IPS DF 4.7 (cell line): Measurements from ENCODE around the gene RHOH.
"Not testable (repeated sequence)": the region's sequence is repeated elsewhere in the genome, so short reads cannot be mapped to it uniquely, and the experiment has no call there.

Experiments
- DNase-seq: peaks from one replicate; pipeline ENCODE4 v3.0.0-alpha.2; 2013; ENCODE audit warnings: low spot score; ENCODE audit errors: extremely low read depth

RHOH gene

GRCh38 chr4:40258627-40259026 is 61.8 kb downstream of the RHOH start:
- no peak for DNase-seq

DNA sequence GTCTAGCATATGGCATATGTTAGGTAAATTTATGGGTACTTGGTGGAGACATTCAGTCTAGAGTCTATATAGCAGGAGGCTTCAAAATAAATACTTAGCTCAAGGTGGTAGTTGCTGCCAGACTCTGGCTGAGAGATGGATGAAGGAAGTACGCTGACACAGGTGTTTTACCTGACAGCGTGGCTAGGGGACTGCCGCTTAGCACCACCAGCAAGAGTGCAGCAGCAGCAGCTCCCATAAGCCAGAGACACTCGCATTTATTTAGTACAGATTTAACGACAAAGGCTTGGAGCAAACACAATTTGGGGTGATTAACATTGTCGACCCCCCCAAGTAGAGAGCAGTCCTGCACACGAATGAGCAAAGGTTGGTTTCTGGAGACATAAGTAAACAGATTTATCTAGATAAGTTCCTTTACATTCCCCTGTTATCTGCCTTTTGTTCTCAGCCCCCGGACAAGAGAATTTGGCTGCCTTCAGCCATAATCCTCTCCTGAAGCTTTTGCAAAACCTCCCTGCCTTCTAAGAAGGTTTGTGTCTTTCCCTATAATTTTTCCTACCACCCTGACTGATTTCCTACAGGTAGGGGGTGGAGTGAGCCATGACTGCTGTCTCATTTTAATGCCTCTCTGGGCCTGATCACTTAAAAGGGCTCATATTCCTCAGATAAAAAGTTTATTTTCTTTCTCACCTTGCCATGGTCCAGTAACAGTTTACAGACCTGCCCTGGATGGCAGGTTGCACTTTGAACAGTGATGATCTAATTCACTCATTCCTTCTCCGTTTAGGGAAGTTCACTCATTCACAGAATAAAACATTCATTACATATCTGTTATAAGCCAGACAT is 64.6 kb downstream of the RHOH start:
- no peak for DNase-seq

GRCh38 chr4:40262077-40262528 is 65.3 kb downstream of the RHOH start:
- DNase-seq = no peak

DNA sequence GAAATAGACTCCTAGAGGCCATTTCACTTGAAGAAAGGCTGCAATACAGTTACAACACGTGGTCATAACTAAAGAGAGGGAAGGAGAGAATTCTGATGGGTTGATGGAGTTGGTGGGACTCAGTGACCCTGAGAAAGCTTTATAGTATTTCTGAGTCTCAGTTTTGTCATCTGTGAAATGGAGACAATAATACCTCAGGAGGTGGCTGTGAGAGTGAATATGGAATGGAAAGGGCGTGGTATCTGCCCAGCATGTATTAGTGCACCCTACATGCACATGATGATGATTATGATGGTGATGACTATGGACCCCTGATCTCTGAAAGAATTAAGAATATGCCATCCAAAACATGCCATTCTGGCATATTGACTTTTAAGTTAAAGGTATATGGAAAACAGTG is 66.0 kb downstream of the RHOH start:
- DNase-seq = no peak

DNA sequence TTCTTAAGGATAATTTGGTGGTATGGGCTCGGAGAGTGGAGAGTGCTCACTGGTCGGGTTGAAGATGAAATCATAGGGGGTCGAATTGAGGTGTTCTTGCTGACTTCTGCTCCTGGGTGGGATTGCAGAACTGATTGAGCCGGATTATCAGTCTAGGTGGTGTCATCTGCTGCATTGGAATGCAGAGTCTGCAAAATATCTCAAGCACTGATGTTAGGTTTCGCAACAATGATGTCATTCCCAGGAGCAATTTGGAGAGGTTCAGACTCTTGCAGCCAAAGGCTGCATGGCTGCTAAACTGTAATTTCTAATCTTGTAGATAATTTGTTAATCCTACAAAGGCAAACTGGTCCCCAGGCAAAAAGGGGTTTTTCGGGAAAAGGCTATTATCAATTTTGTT is 67.7 kb downstream of the RHOH start:
- DNase-seq = no peak

DNA sequence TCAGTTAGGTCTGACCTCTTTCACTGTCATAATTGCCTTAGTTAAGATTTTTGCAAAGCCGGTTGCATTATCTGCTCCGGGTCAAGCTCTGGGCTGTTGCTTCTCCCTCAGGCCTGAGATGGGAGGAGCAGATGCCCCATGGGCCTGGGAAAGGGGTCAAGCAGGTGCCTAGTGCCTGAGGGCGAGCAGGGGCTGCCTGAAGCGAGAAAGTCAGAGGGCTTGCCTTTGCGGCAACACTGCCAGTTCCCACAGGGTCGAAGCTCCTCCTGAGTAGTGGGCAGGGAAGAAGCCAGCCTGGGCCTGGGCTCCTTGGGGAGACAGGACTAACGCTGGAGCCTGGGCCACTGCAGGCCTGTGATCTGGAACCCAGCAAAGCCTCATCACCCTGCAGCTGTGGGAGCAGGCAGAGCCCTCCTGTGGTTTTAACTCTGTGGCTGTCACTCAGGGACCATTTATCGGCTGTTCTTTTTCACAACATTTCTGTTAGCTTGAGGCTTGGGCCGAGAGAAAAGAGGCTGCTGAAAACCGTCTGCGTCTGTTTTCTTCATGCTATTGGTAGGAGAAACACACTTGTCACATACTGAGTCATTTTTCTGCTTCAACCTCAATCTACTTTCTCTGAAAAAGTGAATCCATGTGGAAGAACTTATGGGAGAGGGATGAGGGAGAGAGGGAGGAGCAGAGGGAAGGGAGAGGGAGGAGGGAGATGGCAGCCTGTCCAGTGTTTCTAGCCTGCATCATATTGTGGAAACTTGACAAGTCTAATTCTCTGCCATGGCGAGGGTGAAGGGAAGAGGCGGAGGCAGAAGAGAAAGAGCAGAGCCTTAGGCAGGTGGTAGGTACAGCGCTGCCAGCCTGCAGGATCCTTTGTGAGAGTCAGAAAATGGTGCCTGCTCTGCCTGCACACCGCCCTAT is 68.4 kb downstream of the RHOH start:
- no peak for DNase-seq

DNA sequence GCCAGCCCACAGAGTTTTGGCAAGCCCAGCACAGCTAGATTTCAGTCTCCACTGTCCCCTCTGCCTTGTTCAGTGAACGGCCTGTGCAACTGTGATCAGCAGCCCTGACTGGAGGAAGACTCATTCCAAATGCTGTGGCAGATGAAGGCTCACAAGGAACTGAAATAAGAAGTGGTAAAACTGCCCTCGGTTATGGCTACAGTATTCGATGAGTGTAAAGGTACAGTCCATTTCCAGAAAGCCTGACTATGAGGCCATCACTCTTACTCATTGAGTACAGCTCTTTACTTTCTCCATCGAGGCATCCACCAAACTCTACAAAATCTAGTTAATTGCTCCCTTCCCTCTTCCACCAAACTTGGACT is 69.1 kb downstream of the RHOH start:
- no peak for DNase-seq

DNA sequence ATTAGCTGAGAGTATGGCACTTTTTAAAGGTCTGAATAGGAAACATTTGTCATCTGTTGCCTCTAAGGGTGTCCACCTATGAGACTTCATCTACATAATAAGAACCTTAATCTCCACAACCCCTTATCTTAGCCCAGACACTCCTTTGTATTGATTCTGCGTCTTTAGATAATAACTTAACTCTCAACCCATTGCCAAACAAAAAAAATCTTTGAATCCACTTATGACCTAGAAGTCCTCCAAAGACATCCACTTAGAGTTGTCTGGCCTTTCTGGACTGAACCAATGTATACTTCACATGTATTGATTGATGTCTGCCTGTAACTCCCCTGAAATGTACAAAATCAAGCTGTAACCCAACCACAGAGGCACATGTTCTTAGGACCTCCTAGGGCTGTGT is 72.3 kb downstream of the RHOH start:
- no peak for DNase-seq

GRCh38 chr4:40270609-40271008 is 73.8 kb downstream of the RHOH start:
- DNase-seq = no peak

GRCh38 chr4:40275065-40275730 is 78.4 kb downstream of the RHOH start:
- DNase-seq = no peak

DNA sequence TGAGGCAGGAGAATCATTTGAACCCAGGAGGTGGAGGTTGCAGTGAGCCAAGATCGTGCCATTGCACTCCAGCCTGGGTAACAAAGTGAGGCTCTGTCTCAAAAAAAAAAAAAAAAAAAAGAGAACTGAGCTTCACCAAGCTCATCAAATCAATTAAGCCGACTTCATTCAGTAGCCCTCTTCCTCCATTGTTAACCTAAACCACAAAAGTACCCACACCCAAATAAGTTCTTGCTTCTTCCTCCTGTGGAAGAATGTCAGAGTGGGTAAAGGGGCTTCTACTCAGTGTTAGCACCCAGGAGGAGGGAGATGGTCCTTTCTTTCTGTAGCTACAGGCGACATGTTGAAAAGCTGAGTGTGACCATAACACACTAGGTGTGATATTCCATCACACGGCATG is 79.7 kb downstream of the RHOH start:
- DNase-seq = no peak

DNA sequence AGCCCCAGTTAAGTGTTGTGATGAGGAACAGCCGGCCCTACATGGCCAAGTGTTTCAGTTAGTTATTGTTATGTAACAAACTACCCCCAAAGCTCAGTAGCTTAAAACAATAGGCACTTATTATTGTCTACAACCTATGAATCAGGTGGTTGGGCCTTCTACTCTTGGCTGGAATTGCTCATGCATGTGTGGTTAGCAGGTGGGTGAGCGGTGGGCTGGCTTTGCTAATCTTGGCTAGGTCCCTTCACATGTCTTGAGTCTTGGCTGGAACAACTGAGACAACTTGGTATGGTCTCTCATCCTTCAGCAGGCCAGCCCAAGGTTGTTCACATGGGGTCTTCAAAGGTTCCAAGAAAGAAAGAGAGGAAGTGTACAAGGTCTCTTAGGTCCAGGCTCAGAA is 83.8 kb downstream of the RHOH start:
- no peak for DNase-seq

- no peak for DNase-seq
Measured at GRCh38 chr4:40281099-40281498, 84.3 kb downstream of the RHOH start.

GRCh38 chr4:40281913-40282312 is 85.1 kb downstream of the RHOH start:
- no peak for DNase-seq

DNA sequence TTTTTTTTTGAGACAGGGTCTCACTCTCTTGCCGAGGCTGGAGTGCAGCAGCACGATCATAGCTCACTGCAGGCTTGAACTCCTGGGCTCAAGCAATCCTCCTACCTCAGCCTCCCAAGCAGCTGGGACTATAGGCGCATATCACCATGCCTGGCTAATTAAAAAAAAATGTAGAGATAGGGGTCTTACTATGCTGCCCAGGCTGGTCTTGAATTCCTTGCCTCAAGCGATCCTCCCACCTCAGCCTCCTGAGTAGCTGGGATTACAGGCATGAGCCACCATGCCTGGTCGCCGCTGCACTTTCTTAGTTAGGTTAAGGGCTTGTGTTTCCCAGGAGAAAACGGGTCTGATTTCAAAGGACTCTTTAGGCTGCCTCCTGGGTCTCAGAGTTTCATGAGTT is 86.0 kb downstream of the RHOH start:
- DNase-seq = not testable (repeated sequence)

DNA sequence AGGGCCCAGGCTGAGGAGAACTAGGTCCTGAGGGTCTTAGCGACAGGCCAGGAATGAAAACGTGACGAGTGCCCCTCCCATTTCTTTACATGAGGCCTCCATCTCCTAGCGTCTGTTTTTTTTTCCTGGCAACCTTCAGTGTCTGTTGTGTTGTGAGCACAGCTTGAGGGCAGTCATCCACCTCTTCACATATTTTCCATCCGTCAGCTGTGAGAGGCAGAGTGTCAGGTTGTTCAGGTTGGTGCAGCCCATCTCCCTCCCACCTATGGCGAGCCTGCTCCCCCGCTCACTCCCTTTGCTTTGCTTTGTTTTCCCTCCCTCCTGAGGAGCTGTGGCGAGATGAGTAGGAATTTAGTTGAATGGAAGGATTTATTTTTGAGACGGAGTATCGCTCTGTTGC is 86.6 kb downstream of the RHOH start:
- DNase-seq = no peak

DNA sequence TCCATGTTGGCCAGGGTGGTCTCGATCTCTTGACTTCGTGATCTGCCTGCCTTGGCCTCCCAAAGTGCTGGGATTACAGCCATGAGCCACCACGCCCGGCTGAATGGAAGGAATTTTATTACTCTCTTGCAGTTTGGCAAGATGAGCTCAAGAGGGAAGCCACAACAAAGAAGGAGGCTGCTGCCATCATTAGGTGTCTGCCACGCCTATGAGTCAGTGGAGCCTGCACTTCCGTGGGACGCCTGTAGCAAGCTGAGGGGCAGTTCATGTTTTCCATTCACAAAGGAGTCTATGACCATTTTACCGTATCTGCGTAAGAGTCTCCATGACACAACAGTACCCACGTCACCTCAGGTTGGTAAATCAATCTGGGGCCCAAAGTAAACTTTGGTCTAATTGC is 87.1 kb downstream of the RHOH start:
- DNase-seq = no peak

- no peak for DNase-seq
Measured at GRCh38 chr4:40285692-40286091, 88.9 kb downstream of the RHOH start.

- no peak for DNase-seq
Measured at GRCh38 chr4:40288566-40288965, 91.7 kb downstream of the RHOH start.

DNA sequence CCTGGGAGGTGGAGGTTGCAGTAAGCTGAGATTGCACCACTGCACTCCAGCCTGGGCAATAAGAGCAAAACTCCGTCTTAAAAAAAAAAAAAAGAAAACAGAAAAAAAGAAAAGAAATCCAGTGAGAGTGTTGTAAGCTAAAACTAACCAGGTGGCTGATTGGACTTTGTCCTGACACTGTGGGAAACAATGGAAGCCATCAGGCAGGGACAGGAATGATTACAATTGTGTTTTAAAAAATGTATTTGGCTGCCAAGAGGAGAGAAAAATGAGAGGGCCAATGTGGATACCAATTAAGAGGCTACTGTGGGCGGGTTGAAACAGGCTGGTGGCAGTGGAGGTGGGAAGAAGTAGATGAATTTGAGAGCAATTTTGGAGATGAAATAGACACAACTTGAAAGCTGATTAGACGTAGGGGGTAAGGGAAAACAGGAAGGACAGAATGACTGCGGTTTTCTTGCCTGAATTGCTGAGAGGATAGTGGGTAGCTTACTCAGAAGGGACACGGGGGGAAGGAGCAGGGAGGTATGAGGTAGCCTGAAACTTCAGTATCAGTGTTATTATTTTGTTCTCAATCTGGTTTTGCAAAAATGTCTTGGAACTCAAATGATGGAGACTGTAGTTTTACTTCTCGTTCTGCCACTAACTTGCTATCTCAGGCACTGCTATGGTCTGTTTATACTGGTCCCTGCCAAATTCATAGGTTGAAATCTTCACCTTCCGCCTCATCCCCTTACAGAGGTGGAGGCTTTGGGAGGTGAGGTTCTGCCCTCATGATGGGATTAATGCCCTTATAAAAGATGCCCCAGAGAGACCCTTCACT is 92.7 kb downstream of the RHOH start:
- no peak for DNase-seq

- not testable (repeated sequence) for DNase-seq
Measured at GRCh38 chr4:40290611-40291186, 93.9 kb downstream of the RHOH start.
